ENCODE measurements around the gene TTLL8. TPM values are rescaled to one million over a fixed set of nuclear protein-coding genes. Genes with fewer than 3 reads are reported as not detected.

The TTLL8 gene
- total RNA-seq, 1 experiment from 2014 or later, result not detected

GRCh38 chr22:50035976-50036724 lies 21.9 kb downstream of the TTLL8 start:
- Histone ChIP-seq H3K36me3 (ENCODE audit: low read depth, low read length) (no peaks in the 10 kb centered on the region), H3K9ac (ENCODE audit: low read length) (no peak overlapping the region), H3K9me2 (replicated peaks; ENCODE audit: low read length) (no peaks in the 10 kb centered on the region), H3K4me3 (ENCODE audit: low read length) (no peak overlapping the region), H3K27ac (ENCODE audit: low read length) (no peak overlapping the region), H3K9me3 (ENCODE audit: low read length) (no peaks in the 10 kb centered on the region), H3K4me1 (ENCODE audit: insufficient read depth, low read length) (no peaks in the 10 kb centered on the region), H4K20me1 (ENCODE audit: low read length) (no peaks in the 10 kb centered on the region), H2AFZ (ENCODE audit: low read length) (no peak overlapping the region), H3K79me2 (ENCODE audit: low read length) (no peaks in the 10 kb centered on the region), H3F3A (ENCODE audit: low read length, unreplicated experiment) (no peaks in the 10 kb centered on the region), H3K27me3 (ENCODE audit: low read length) (no peaks in the 10 kb centered on the region), H3K4me2 (ENCODE audit: low read length) (no peak overlapping the region)
- no TSS peak for BruUV-seq (replicated peaks)
- DNase-seq, result no peak
- POLR2A ChIA-PET (ENCODE audit: unreplicated experiment), result no interaction called here
- TF ChIP-seq EZH2phosphoT487 (IDR thresholded peaks at IDR 0.05; ENCODE audit: borderline replicate concordance, low read length) (no peak), EZH2 (IDR thresholded peaks at IDR 0.05; ENCODE audit: low read length, unreplicated experiment) (no peak), CTCF (conservative IDR thresholded peaks at IDR 0.05; ENCODE audit: low read depth, low read length) (no peak)
- CTCF ChIA-PET, result no interaction called here
- intact Hi-C loops (cut with micrococcal nuclease), result loop anchor here (10.0 kb wide), 1 partner anchor 61 kb away; no protein-coding TSS in a partner anchor
- ATAC-seq, result no peak

- TF ChIP-seq CTCF (conservative IDR thresholded peaks at IDR 0.05; ENCODE audit: low read depth, low read length), result no peak
- no peak for TF ChIP-seq EZH2phosphoT487 (IDR thresholded peaks at IDR 0.05; ENCODE audit: borderline replicate concordance, low read length)
- TF ChIP-seq EZH2 (IDR thresholded peaks at IDR 0.05; ENCODE audit: low read length, unreplicated experiment), result no peak
- Histone ChIP-seq H3K4me2 (ENCODE audit: low read length) (no peak overlapping the region), H3K79me2 (ENCODE audit: low read length) (no peaks in the 10 kb centered on the region), H3K27me3 (ENCODE audit: low read length) (no peaks in the 10 kb centered on the region), H4K20me1 (ENCODE audit: low read length) (no peaks in the 10 kb centered on the region), H3K9me2 (replicated peaks; ENCODE audit: low read length) (no peaks in the 10 kb centered on the region), H3K9me3 (ENCODE audit: low read length) (no peaks in the 10 kb centered on the region), H3K4me3 (ENCODE audit: low read length) (no peak overlapping the region), H3K36me3 (ENCODE audit: low read depth, low read length) (no peaks in the 10 kb centered on the region), H2AFZ (ENCODE audit: low read length) (no peak overlapping the region), H3K4me1 (ENCODE audit: insufficient read depth, low read length) (no peaks in the 10 kb centered on the region), H3K27ac (ENCODE audit: low read length) (no peak overlapping the region), H3F3A (ENCODE audit: low read length, unreplicated experiment) (no peaks in the 10 kb centered on the region), H3K9ac (ENCODE audit: low read length) (no peak overlapping the region)
- ATAC-seq (no peak), DNase-seq (no peak)
- POLR2A ChIA-PET (ENCODE audit: unreplicated experiment), result no interaction called here
- CTCF ChIA-PET, result no interaction called here
- BruUV-seq (replicated peaks), result no TSS peak
- intact Hi-C loops (cut with micrococcal nuclease), result loop anchor here (10.0 kb wide), 1 partner anchor 61 kb away; no protein-coding TSS in a partner anchor
Measured at GRCh38 chr22:50035131-50035881, 22.8 kb downstream of the TTLL8 start.

All from PC-3 (cell line).